Naive thymus-derived CD4-positive, alpha-beta T cell (primary cell): ENCODE results near the gene PSMD13. TPM values are rescaled to one million over a fixed set of nuclear protein-coding genes. Genes with fewer than 3 reads are reported as not detected.

Experiments
- ATAC-seq: fragments of 150-1000 bp; cut with Tn5 transposase; 2 replicates; pipeline ENCODE4 v1.10.0; 2021; ENCODE audit warnings: mild to moderate bottlenecking, moderate library complexity
- CTCF ChIA-PET: fragments of 350-600 bp; sonication (Branson Sonifier 250); formaldehyde crosslinking; loops from one replicate; lab custom pipeline; 2021; ENCODE audit warnings: antibody characterized with exemption; lab: Charles Lee
- POLR2A ChIA-PET: fragments of 350-600 bp; sonication (Branson Sonifier 250); formaldehyde crosslinking; loops from one replicate; lab custom pipeline; 2021; ENCODE audit warnings: antibody characterized with exemption, inconsistent platforms; lab: Charles Lee
- DNase-seq, 9 donors: peaks; one replicate each; pipeline versions ENCODE4 v3.0.0 to v3.0.0-alpha.2; 2020 to 2022; ENCODE audit warnings: mixed read lengths in 1 of 9
- H3K27ac ChIP-seq: one replicate; pipeline ENCODE4 v1.7.0; 2013; ENCODE audit warnings: mild to moderate bottlenecking, low read depth, low read length, moderate library complexity
- H3K27me3 ChIP-seq, 2 donors: one replicate each; pipeline ENCODE4 v1.7.0; 2013; ENCODE audit warnings: low read length in 2 of 2, mild to moderate bottlenecking in 2 of 2, moderate library complexity in 2 of 2; ENCODE audit not compliant: control insufficient read depth in 2 of 2, insufficient read depth in 2 of 2
- H3K36me3 ChIP-seq, 3 experiments: 1 replicate in 2 of 3; 2 replicates in 1 of 3; pipeline ENCODE4 v1.7.0; 2013; ENCODE audit warnings: low read length in 3 of 3, mild to moderate bottlenecking in 3 of 3, moderate library complexity in 1 of 3; ENCODE audit not compliant: insufficient read depth in 3 of 3, control insufficient read depth in 2 of 3
- H3K4me1 ChIP-seq, 2 donors: one replicate each; pipeline ENCODE4 v1.7.0; 2013; ENCODE audit warnings: low read length in 2 of 2, mild to moderate bottlenecking in 2 of 2, moderate library complexity in 1 of 2; ENCODE audit not compliant: control insufficient read depth in 2 of 2, insufficient read depth in 2 of 2
- H3K4me3 ChIP-seq: 2 replicates; pipeline ENCODE4 v1.7.0; 2013; ENCODE audit warnings: mild to moderate bottlenecking, low read length
- H3K9me3 ChIP-seq, 3 experiments: 1 replicate in 2 of 3; 2 replicates in 1 of 3; pipeline ENCODE4 v1.7.0; 2013; ENCODE audit warnings: low read length in 3 of 3; ENCODE audit not compliant: control insufficient read depth in 2 of 3
- H3K27ac Mint-ChIP-seq, 9 donors: one replicate each; pipeline ENCODE4 v1.8.0; 2020 to 2022; ENCODE audit warnings: mixed read lengths in 9 of 9, mild to moderate bottlenecking in 8 of 9, moderate library complexity in 5 of 9, inconsistent platforms in 2 of 9
- H3K27me3 Mint-ChIP-seq, 5 donors: one replicate each; pipeline ENCODE4 v1.8.0; 2021 to 2022; ENCODE audit warnings: mixed read lengths in 5 of 5, mild to moderate bottlenecking in 1 of 5
- H3K36me3 Mint-ChIP-seq, 5 donors: one replicate each; pipeline ENCODE4 v1.8.0; 2020 to 2022; ENCODE audit warnings: mixed read lengths in 5 of 5, mild to moderate bottlenecking in 3 of 5, inconsistent platforms in 1 of 5
- H3K4me1 Mint-ChIP-seq, 7 donors: one replicate each; pipeline ENCODE4 v1.8.0; 2020 to 2022; ENCODE audit warnings: mixed read lengths in 7 of 7, mild to moderate bottlenecking in 3 of 7, inconsistent platforms in 1 of 7
- H3K4me3 Mint-ChIP-seq, 10 donors: one replicate each; pipeline ENCODE4 v1.8.0; 2020 to 2022; ENCODE audit warnings: mild to moderate bottlenecking in 10 of 10, mixed read lengths in 10 of 10, moderate library complexity in 6 of 10, inconsistent platforms in 2 of 10
- H3K9me3 Mint-ChIP-seq, 11 donors: one replicate each; pipeline ENCODE4 v1.8.0; 2020 to 2022; ENCODE audit warnings: mixed read lengths in 11 of 11, mild to moderate bottlenecking in 4 of 11, inconsistent platforms in 1 of 11, moderate library complexity in 1 of 11
- intact Hi-C, 2 donors: fragments of 100-400 bp; cut with micrococcal nuclease; formaldehyde crosslinking; loops; one replicate each; pipeline ENCODE4 v1.15.1; 2023
- polyA plus RNA-seq, 2 donors: library from polyadenylated mRNA; unstranded; fragments of 300-500 nt; fragmentation: Illumina TruSeq; gene quantifications; one replicate each; pipeline ENCODE4 v1.2.3, GENCODE V29; 2021
- total RNA-seq, 6 experiments: library from RNA in 5 of 6; stranded (reverse) in 5 of 6; gene quantifications; 1 replicate in 5 of 6; 2 replicates in 1 of 6; pipeline ENCODE4 v1.2.3 and lab custom pipeline; 2021 to 2026

PSMD13 gene
- total and polyA plus RNA-seq, 7 experiments from 2014 or later: 64.3 to 215 (median 93.4) TPM

- Mint-ChIP-seq H3K27ac (no peak overlapping the region), H3K27me3 (peaks cover 0 to 8% (median 0%) of the 10 kb centered on the region in 5 donors), H3K4me1 (peaks cover 0 to 12% (median 0%) of the 10 kb centered on the region in 7 donors), H3K4me3 (no peak overlapping the region), H3K36me3 (peaks cover 0 to 10% (median 5%) of the 10 kb centered on the region in 5 donors), H3K9me3 (peaks cover 0 to 2% (median 0%) of the 10 kb centered on the region in 11 donors)
- ChIA-PET CTCF (no interaction called here), POLR2A (interaction anchor here (0.6 to 3.7 kb wide), 6 partner anchors 11 to 351 kb away, joined by 3 to 18 read pairs (median 4); no protein-coding TSS in a partner anchor)
- Histone ChIP-seq H3K9me3 (no peaks in the 10 kb centered on the region), H3K4me1 (no peaks in the 10 kb centered on the region), H3K27ac (no peak overlapping the region), H3K27me3 (no peaks in the 10 kb centered on the region), H3K4me3 (no peak overlapping the region), H3K36me3 (peaks cover 0 to 19% (median 5%) of the 10 kb centered on the region in 3 experiments)
- intact Hi-C loops: no loop called here
- DNase-seq: no peak
- ATAC-seq: no peak
Measured at GRCh38 chr11:256952-257737, 20.4 kb downstream of the PSMD13 start.

GRCh38 chr11:257766-258493 lies 21.2 kb downstream of the PSMD13 start:
- Mint-ChIP-seq H3K27ac (peak overlapping the region in 2 of 9 donors; percentile 48 to 55), H3K4me1 (peaks cover 0 to 12% (median 0%) of the 10 kb centered on the region in 7 donors), H3K36me3 (peaks cover 0 to 8% (median 0%) of the 10 kb centered on the region in 5 donors), H3K9me3 (peaks cover 0 to 2% (median 0%) of the 10 kb centered on the region in 11 donors), H3K27me3 (peaks cover 0 to 8% (median 0%) of the 10 kb centered on the region in 5 donors), H3K4me3 (no peak overlapping the region)
- no peak for DNase-seq
- POLR2A ChIA-PET: interaction anchor here (0.6 to 2.2 kb wide), 4 partner anchors 10 to 190 kb away, joined by 3 to 13 read pairs (median 3); no protein-coding TSS in a partner anchor
- no peaks in the 10 kb centered on the region for H3K9me3 ChIP-seq
- CTCF ChIA-PET: no interaction called here
- no peaks in the 10 kb centered on the region for H3K4me1 ChIP-seq
- peaks cover 0 to 11% (median 0%) of the 10 kb centered on the region in 3 experiments for H3K36me3 ChIP-seq
- H3K27me3 ChIP-seq: no peaks in the 10 kb centered on the region
- intact Hi-C loops: no loop called here
- no peak overlapping the region for H3K4me3 ChIP-seq
- no peak overlapping the region for H3K27ac ChIP-seq
- no peak for ATAC-seq

GRCh38 chr11:259413-259812 lies 22.6 kb downstream of the PSMD13 start:
- intact Hi-C loops: no loop called here
- POLR2A ChIA-PET: interaction anchor here (1.0 to 1.3 kb wide), 3 partner anchors 11 to 30 kb away, joined by 3 to 4 read pairs (median 3); partner anchors contain the start of genes PSMD13 and SIRT3
- Histone ChIP-seq H3K27ac (no peak overlapping the region), H3K36me3 (no peaks in the 10 kb centered on the region), H3K9me3 (no peaks in the 10 kb centered on the region), H3K4me3 (no peak overlapping the region), H3K27me3 (no peaks in the 10 kb centered on the region), H3K4me1 (no peaks in the 10 kb centered on the region)
- H3K27ac Mint-ChIP-seq: no peak overlapping the region
- no peak overlapping the region for H3K4me3 Mint-ChIP-seq
- H3K4me1 Mint-ChIP-seq: peaks cover 0 to 12% (median 0%) of the 10 kb centered on the region in 7 donors
- H3K27me3 Mint-ChIP-seq: peaks cover 0 to 8% (median 0%) of the 10 kb centered on the region in 5 donors
- no peak for DNase-seq
- CTCF ChIA-PET: no interaction called here
- H3K36me3 Mint-ChIP-seq: no peaks in the 10 kb centered on the region
- peaks cover 0 to 2% (median 0%) of the 10 kb centered on the region in 11 donors for H3K9me3 Mint-ChIP-seq
- ATAC-seq: no peak

GRCh38 chr11:261624-262023 lies 24.8 kb downstream of the PSMD13 start:
- Mint-ChIP-seq H3K4me3 (no peak overlapping the region), H3K4me1 (peaks cover 0 to 11% (median 1%) of the 10 kb centered on the region in 7 donors), H3K36me3 (no peaks in the 10 kb centered on the region), H3K27me3 (peaks cover 0 to 7% (median 0%) of the 10 kb centered on the region in 5 donors), H3K27ac (no peak overlapping the region), H3K9me3 (peaks cover 0 to 3% (median 0%) of the 10 kb centered on the region in 11 donors)
- POLR2A ChIA-PET: interaction anchor here (0.7 to 2.0 kb wide), 2 partner anchors 19 to 26 kb away, joined by 4 to 7 read pairs; no protein-coding TSS in a partner anchor
- CTCF ChIA-PET: interaction anchor here (0.7 to 2.0 kb wide), 2 partner anchors 11 to 46 kb away, joined by 3 to 13 read pairs; no protein-coding TSS in a partner anchor
- intact Hi-C loops: no loop called here
- H3K4me1 ChIP-seq: no peaks in the 10 kb centered on the region
- ATAC-seq (no peak), DNase-seq (no peak)
- H3K27ac ChIP-seq: no peak overlapping the region
- no peaks in the 10 kb centered on the region for H3K9me3 ChIP-seq
- no peak overlapping the region for H3K4me3 ChIP-seq
- H3K36me3 ChIP-seq: no peaks in the 10 kb centered on the region
- no peaks in the 10 kb centered on the region for H3K27me3 ChIP-seq

GRCh38 chr11:266676-267439 lies 30.1 kb downstream of the PSMD13 start:
- H3K9me3 ChIP-seq: no peaks in the 10 kb centered on the region
- peaks cover 24 to 26% of the 10 kb centered on the region in 2 donors for H3K4me1 ChIP-seq
- H3K36me3 ChIP-seq: no peaks in the 10 kb centered on the region
- Mint-ChIP-seq H3K27ac (peak overlapping the region; percentile 55 to 100 (median 96)), H3K4me1 (peaks cover 20 to 40% (median 33%) of the 10 kb centered on the region in 7 donors), H3K4me3 (peak overlapping the region; percentile 62 to 95 (median 80)), H3K27me3 (peaks cover 0 to 2% (median 0%) of the 10 kb centered on the region in 5 donors), H3K36me3 (peaks cover 0 to 4% (median 0%) of the 10 kb centered on the region in 5 donors), H3K9me3 (peaks cover 0 to 3% (median 0%) of the 10 kb centered on the region in 11 donors)
- peak in 5 of 9 donors; percentile 20 to 50 (median 41) for DNase-seq
- intact Hi-C loops: loop anchor here (1.0 to 5.0 kb wide), 6 partner anchors 14 to 181 kb away; partner anchors contain the start of genes BET1L (in 1 of the 2), PSMD13 (in 1 of the 2), RIC8A (in 1 of the 2) and SIRT3 (in 1 of the 2)
- CTCF ChIA-PET: interaction anchor here (1.0 to 3.6 kb wide), 5 partner anchors 14 to 60 kb away, joined by 3 to 34 read pairs (median 11); partner anchors contain the start of genes BET1L, NLRP6, PGGHG and RIC8A
- H3K4me3 ChIP-seq: no peak overlapping the region
- POLR2A ChIA-PET: interaction anchor here (0.6 to 4.6 kb wide), 16 partner anchors 9 to 1973 kb away, joined by 3 to 330 read pairs (median 14); partner anchors contain the start of genes BET1L, IFITM1, IFITM2 and IFITM5
- peak; percentile 14 for ATAC-seq
- H3K27me3 ChIP-seq: no peaks in the 10 kb centered on the region
- H3K27ac ChIP-seq: peak overlapping the region; percentile 49
